K562 (cell line): ENCODE measurements around the gene TIMM23. TPM values are rescaled to one million over a fixed set of nuclear protein-coding genes. Genes with fewer than 3 reads are reported as not detected.
A peak's percentile ranks its signal among the peaks of the same experiment; 100 is the strongest.
"Not testable (repeated sequence)": the region's sequence is repeated elsewhere in the genome, so short reads cannot be mapped to it uniquely, and the experiment has no call there.

ENCODE experiments used
- ATAC-seq: fragments of 200-7000 bp; cut with Tn5 transposase; 3 replicates; pipeline ENCODE4 v1.9.1; 2020; ENCODE audit warnings: moderate library complexity
- BruUV-seq: library from RNA; stranded (reverse); fragments of 400-500 nt; replicated peaks from 2 replicates; lab custom pipeline; 2021; lab: Mats Ljungman, UMichigan
- CTCF ChIA-PET: fragments of 300-600 bp; formaldehyde crosslinking; extraction: SDS; loops from one replicate; lab custom pipeline; 2021; ENCODE audit warnings: low intra/inter-chr PET ratio; lab: Yijun Ruan, JAX
- POLR2A ChIA-PET: fragments of 300-600, 350-650 bp; sonication (Branson Sonifier 250); formaldehyde crosslinking; extraction: SDS; loops from one replicate; lab custom pipeline; 2021; ENCODE audit warnings: antibody characterized with exemption, inconsistent platforms; lab: Yijun Ruan, JAX
- DNase-seq, 4 experiments: peaks; one replicate each; pipeline versions ENCODE4 v3.0.0 to v3.0.0-alpha.2; 2011 to 2018; ENCODE audit warnings: low spot score in 3 of 4, mixed read lengths in 3 of 4; ENCODE audit errors: extremely low read depth in 1 of 4
- FAIRE-seq: peaks from 2 replicates; lab custom pipeline; 2011; peaks lifted over from hg19 to GRCh38; lab: Jason Lieb, UNC
- H2AFZ ChIP-seq: 2 replicates; pipeline ENCODE4 v1.6.0; 2011; ENCODE audit warnings: low read depth, low read length, control low read depth, inconsistent platforms
- H3K27ac ChIP-seq: fragments of 200-600 bp; 3 replicates; pipeline ENCODE4 v1.8.0; 2011; ENCODE audit warnings: low read depth, mild to moderate bottlenecking, control low read depth, inconsistent platforms, low read length, moderate library complexity, mixed read lengths; ENCODE audit errors: extremely low read depth
- H3K27me3 ChIP-seq, 2 experiments: fragments of 300-600 bp in 1 of 2; 2 replicates in 1 of 2; 3 replicates in 1 of 2; pipeline versions ENCODE4 v1.6.0 to v1.8.0; 2011; ENCODE audit warnings: inconsistent platforms in 2 of 2, low read length in 2 of 2, mild to moderate bottlenecking in 1 of 2, mixed read lengths in 1 of 2, moderate library complexity in 1 of 2; ENCODE audit not compliant: control insufficient read depth in 2 of 2, insufficient read depth in 2 of 2
- H3K36me3 ChIP-seq: fragments of 300-600 bp; 3 replicates; pipeline ENCODE4 v1.8.0; 2011; ENCODE audit warnings: mild to moderate bottlenecking, low read length, inconsistent platforms; ENCODE audit not compliant: control insufficient read depth, insufficient read depth
- H3K4me1 ChIP-seq, 2 experiments: fragments of 200-600 bp in 1 of 2; replicated peaks in 1 of 2; 2 replicates in 1 of 2; 3 replicates in 1 of 2; pipeline versions ENCODE4 v1.5.1 to v1.8.0; 2011; ENCODE audit warnings: inconsistent platforms in 2 of 2, low read length in 2 of 2, mild to moderate bottlenecking in 1 of 2, mixed read lengths in 1 of 2, moderate library complexity in 1 of 2; ENCODE audit not compliant: control insufficient read depth in 2 of 2, insufficient read depth in 2 of 2
- H3K4me2 ChIP-seq: 2 replicates; pipeline ENCODE4 v1.6.1; 2011; ENCODE audit warnings: low read length, control low read depth, inconsistent platforms, mixed read lengths; ENCODE audit not compliant: insufficient read depth
- H3K4me3 ChIP-seq: fragments of 200-600 bp; sonication (generic), shearing (Covaris generic); 2 replicates; pipeline ENCODE4 v1.5.1; 2016; ENCODE audit warnings: control low read depth, inconsistent platforms
- H3K79me2 ChIP-seq: fragments of 200-600 bp; 3 replicates; pipeline ENCODE4 v1.8.0; 2011; ENCODE audit warnings: low read length, inconsistent platforms; ENCODE audit not compliant: control insufficient read depth, insufficient read depth
- H3K9ac ChIP-seq, 2 experiments: 2 replicates each; pipeline versions ENCODE4 v1.6.0 to v1.6.1; 2011; ENCODE audit warnings: low read depth in 2 of 2, low read length in 2 of 2, control low read depth in 1 of 2, inconsistent platforms in 1 of 2, mild to moderate bottlenecking in 1 of 2, mixed read lengths in 1 of 2; ENCODE audit not compliant: insufficient read depth in 1 of 2
- H3K9me1 ChIP-seq: one replicate; pipeline ENCODE4 v1.6.0; 2011; ENCODE audit warnings: inconsistent platforms, mild to moderate bottlenecking, low read length, moderate library complexity; ENCODE audit not compliant: control insufficient read depth, insufficient read depth
- H3K9me3 ChIP-seq: replicated peaks from 2 replicates; pipeline ENCODE4 v1.5.1; 2011; ENCODE audit warnings: low read depth, low read length, inconsistent platforms; ENCODE audit not compliant: control insufficient read depth, insufficient read depth
- H4K20me1 ChIP-seq: replicated peaks from 2 replicates; pipeline ENCODE4 v1.6.1; 2011; ENCODE audit warnings: low read length, inconsistent platforms, mixed read lengths; ENCODE audit not compliant: control insufficient read depth, insufficient read depth
- BCOR ChIP-seq: fragments of 450-650 bp; IDR thresholded peaks from 2 replicates; pipeline ENCODE4 v1.6.1; 2016
- DPF2 ChIP-seq: fragments of 450-650 bp; IDR thresholded peaks from 2 replicates; pipeline ENCODE4 v1.6.1; 2016
- HDAC1 ChIP-seq, 2 experiments: fragments of 450-650 bp; IDR thresholded peaks; 2 replicates each; pipeline ENCODE4 v1.6.1; 2016 to 2017; ENCODE audit warnings: inconsistent platforms in 1 of 2, mild to moderate bottlenecking in 1 of 2, moderate library complexity in 1 of 2
- HDGF ChIP-seq: fragments of 450-650 bp; IDR thresholded peaks from 2 replicates; pipeline ENCODE4 v1.6.1; 2016
- KDM1A ChIP-seq, 2 experiments: fragments of 450-650 bp; IDR thresholded peaks; 2 replicates each; pipeline ENCODE4 v1.6.1; 2016; ENCODE audit warnings: mild to moderate bottlenecking in 2 of 2
- LARP7 ChIP-seq: fragments of 450-650 bp; IDR thresholded peaks from 2 replicates; pipeline ENCODE4 v1.6.1; 2016
- PHF20 ChIP-seq: fragments of 450-650 bp; IDR thresholded peaks from 2 replicates; pipeline ENCODE4 v1.6.1; 2018; ENCODE audit not compliant: partially characterized antibody
- RUNX1 ChIP-seq: sonication (generic); IDR thresholded peaks from 2 replicates; pipeline ENCODE4 v1.6.1; 2016; ENCODE audit warnings: antibody characterized with exemption, low read depth
- SIN3B ChIP-seq: fragments of 450-650 bp; IDR thresholded peaks from 2 replicates; pipeline ENCODE4 v1.6.1; 2017; ENCODE audit warnings: low read depth, mild to moderate bottlenecking, moderate library complexity
- SMARCA5 ChIP-seq: fragments of 450-650 bp; IDR thresholded peaks from 2 replicates; pipeline ENCODE4 v1.6.1; 2016
- SUPT5H ChIP-seq: fragments of 450-650 bp; IDR thresholded peaks from 2 replicates; pipeline ENCODE4 v1.6.1; 2016
- TCFL5 ChIP-seq: fragments of 250-450 bp; sonication (Bioruptor Pico); conservative IDR thresholded peaks from 2 replicates; pipeline ENCODE4 v1.6.1; 2021; ENCODE audit warnings: mild to moderate bottlenecking, moderate library complexity, matching md5 sums
- ZBTB33 ChIP-seq: sonication (generic); formaldehyde crosslinking; IDR thresholded peaks from 2 replicates; pipeline ENCODE4 v1.8.1; 2023; ENCODE audit warnings: mild to moderate bottlenecking, missing genetic modification reagents
- ZNF165 ChIP-seq: fragments of 250-450 bp; sonication (Bioruptor Pico); IDR thresholded peaks from 2 replicates; pipeline ENCODE4 v1.4.0; 2020; ENCODE audit warnings: borderline replicate concordance
- WGBS: fragments of 100-300 bp; shearing (Covaris generic); methylation state at CpG from one replicate; pipeline ENCODE4 v1.1.6; 2016; ENCODE audit warnings: low coverage, mixed read lengths; ENCODE audit not compliant: insufficient coverage; ENCODE audit errors: missing lambda C conversion rate; 5-methylcytosine and 5-hydroxymethylcytosine counted together
- in situ Hi-C: fragments of 300-500 bp; cut with MboI; formaldehyde crosslinking; loops from 4 replicates; pipeline ENCODE4 v1.15.0; 2018; ENCODE audit warnings: inconsistent platforms, mixed read lengths
- intact Hi-C: fragments of 100-400 bp; cut with micrococcal nuclease; formaldehyde crosslinking; loops from 2 replicates; pipeline ENCODE4 v1.14.2; 2022
- polyA plus RNA-seq, 8 experiments: library from polyadenylated mRNA; depleted of rRNA in 4 of 8; stranded (reverse) in 5 of 8; unstranded in 3 of 8; fragments of >200 nt; fragmentation: Nextera tagmentation in 2 of 8; fragmentation: Illumina TruSeq in 1 of 8; extraction: Ambion mirVana in 2 of 8; extraction: Trizol in 1 of 8; gene quantifications; 2 replicates each; pipeline versions ENCODE4 v1.2.1 to v1.2.3, GENCODE V29; 2011 to 2014; ENCODE audit warnings: inconsistent platforms in 1 of 8, missing spikeins in 1 of 8
- total RNA-seq, 7 experiments: library from RNA; depleted of rRNA in 6 of 7; stranded (reverse); fragments of >200 nt in 6 of 7; fragmentation: Illumina TruSeq in 2 of 7; extraction: Trizol in 2 of 7; gene quantifications; 2 replicates each; pipeline versions ENCODE4 v1.2.1 to v1.2.3, GENCODE V29; 2011 to 2021; ENCODE audit warnings: low replicate concordance in 1 of 7

Gene TIMM23
- total and polyA plus RNA-seq, 9 of the 15 experiments (the other 6 are each of a cell fraction or from before 2014, with no cell fraction given) = 148 to 280 (median 183) TPM

- TF ChIP-seq ZBTB33 (peak; percentile 49; the same call in 1 of the 2 replicates), RUNX1 (peak; percentile 78; the same call in 1 of the 2 replicates), TCFL5 (peak; percentile 67; the same call in 1 of the 2 replicates), PHF20 (peak; percentile 44), DPF2 (peak; percentile 100), SIN3B (no peak), LARP7 (no peak), SUPT5H (no peak)
Measured at GRCh38 chr10:46001187-46001756, 29.0 kb downstream of the TIMM23 start (continued).

GRCh38 chr10:46002189-46002687 is 29.9 kb downstream of the TIMM23 start:
- POLR2A ChIA-PET = interaction anchor here (1.1 to 2.9 kb wide), 8 partner anchors 8 to 30 kb away, joined by 6 to 37 read pairs (median 8); partner anchors contain the start of gene NCOA4
- H2AFZ ChIP-seq, DNase-seq, H3K9me3 ChIP-seq, BruUV-seq, FAIRE-seq, H4K20me1 ChIP-seq, intact Hi-C loops, ATAC-seq, H3K4me3 ChIP-seq, H3K27me3 ChIP-seq, in situ Hi-C loops, CTCF ChIA-PET, H3K9me1 ChIP-seq: not testable (repeated sequence)
- Histone ChIP-seq H3K4me1 (peaks cover 16 to 47% of the 10 kb centered on the region in 2 experiments; a peak in 4 of 5 replicates), H3K9ac (peak overlapping the region in 1 of 2 experiments; percentile 62; a peak in 2 of 4 replicates), H3K36me3 (peaks cover 91% of the 10 kb centered on the region), H3K79me2 (peaks cover 57% of the 10 kb centered on the region), H3K4me2 (peak overlapping the region; percentile 45), H3K27ac (peak overlapping the region; percentile 86)
- 68% methylated on average over 7 of the region's 7 CpGs for WGBS
- TF ChIP-seq HDAC1 (IDR thresholded peaks at IDR 0.05) = 0 out of 4 replicates have a peak, but pooled peaks of 1 of the 2 experiments have one; percentile 14
- 0 out of 2 replicates have a peak, but pooled peaks have one; percentile 51 for TF ChIP-seq HDGF
- TF ChIP-seq BCOR = peak; percentile 32; the same call in 1 of the 2 replicates
- peak; percentile 52; the same call in 1 of the 2 replicates for TF ChIP-seq SMARCA5
- TF ChIP-seq ZNF165 (CRISPR knock-in tag) = peak; percentile 33; the same call in 1 of the 2 replicates
- TF ChIP-seq KDM1A (IDR thresholded peaks at IDR 0.05) = peak; percentile 28 to 52; a peak in 3 of 4 replicates
